ENCODE data around the gene KSR1.
"Not testable (repeated sequence)": the region's sequence is repeated elsewhere in the genome, so short reads cannot be mapped to it uniquely, and the experiment has no call there.

The KSR1 gene

DNA sequence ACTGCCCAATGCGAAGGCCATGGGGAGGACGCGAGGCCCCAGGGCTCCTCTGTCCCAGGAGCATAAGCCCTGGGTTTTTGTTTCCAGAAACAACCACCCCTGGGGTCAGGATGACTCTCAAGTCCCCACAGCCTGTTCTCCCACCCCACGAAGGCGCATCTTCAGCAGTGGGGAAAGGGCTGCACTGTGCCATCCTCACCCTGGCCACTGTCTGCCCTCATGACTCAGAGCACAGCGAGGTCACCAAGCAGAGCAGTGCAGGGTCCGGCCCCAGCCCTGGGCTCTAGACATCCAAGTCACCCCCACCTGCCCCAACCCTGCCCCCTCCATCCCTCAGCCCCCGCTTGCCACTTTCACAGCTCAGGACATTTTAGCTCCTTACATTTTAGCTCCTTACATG is 22.7 kb upstream of the KSR1 start:
- Mint-ChIP-seq H3K27ac (no peak overlapping the region), H3K36me3 (ENCODE audit: low read depth) (no peaks in the 10 kb centered on the region), H3K4me3 (no peak overlapping the region), H3K9me3 (no peaks in the 10 kb centered on the region), H3K27me3 (ENCODE audit: low read depth) (peaks cover 2% of the 10 kb centered on the region), H3K4me1 (ENCODE audit: low read depth) (no peaks in the 10 kb centered on the region)
- no peak for DNase-seq (ENCODE audit: low spot score)

DNA sequence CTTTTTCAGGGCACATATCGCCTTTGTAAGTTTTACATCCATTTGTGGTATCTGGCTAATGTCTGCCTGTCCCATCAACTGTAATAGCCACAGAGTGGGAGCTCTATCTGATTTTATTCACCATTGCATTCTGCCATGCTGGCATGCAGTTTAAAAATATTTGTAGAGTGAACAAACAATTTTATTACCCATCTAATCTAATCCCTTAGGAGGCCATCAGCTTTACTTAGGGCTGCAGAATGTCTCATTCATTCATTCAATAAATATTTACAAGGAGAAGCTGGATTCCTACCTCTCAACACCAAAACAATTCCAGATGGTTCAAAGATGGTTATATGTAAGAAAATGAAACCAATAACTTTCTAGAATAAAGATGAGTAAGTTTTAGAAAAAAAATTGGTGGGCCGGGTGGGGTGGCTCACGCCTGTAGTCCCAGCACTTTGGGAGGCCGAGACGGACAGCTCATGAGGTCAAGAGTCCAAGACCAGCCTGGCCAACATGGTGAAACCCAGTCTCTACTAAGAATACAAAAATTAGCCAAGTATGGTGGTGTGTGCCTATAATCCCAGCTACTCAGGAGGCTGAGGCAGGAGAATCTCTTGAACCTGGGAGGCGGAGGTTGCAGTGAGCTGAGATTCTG is 20.7 kb upstream of the KSR1 start:
- H3K27ac Mint-ChIP-seq; H3K36me3 Mint-ChIP-seq (ENCODE audit: low read depth); H3K4me3 Mint-ChIP-seq; H3K4me1 Mint-ChIP-seq (ENCODE audit: low read depth); DNase-seq (ENCODE audit: low spot score); H3K9me3 Mint-ChIP-seq; H3K27me3 Mint-ChIP-seq (ENCODE audit: low read depth): not testable (repeated sequence)

DNA sequence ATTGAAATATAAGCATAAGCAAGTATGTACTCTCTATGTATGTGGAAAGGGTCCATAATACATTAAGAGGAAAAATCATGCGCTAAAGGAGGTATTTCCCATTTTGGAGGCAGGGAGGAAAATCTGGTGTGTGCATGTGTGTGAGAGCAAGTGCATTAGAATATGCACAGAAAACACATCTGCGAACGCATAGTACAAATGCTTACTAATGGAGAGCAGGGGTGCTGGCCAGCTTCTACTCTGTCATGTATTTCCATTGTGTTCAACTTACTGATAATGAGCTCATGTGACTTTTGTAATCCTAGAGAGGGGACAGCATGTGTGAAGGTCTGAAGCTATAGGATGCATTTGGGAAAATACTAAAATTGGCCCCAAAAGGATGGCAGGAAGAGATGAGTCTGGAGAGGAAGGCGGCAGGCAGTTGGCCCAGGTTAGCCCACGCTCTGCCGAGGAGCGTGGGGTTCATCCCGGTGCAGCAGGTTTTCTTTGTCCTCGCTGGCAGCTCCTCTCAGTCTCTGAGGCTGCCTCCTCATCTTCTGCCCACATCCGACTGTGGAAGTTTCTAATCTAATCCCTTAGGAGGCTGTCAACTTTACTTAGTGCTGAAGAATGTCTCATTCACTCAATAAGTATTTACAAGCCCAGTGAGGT is 17.8 kb upstream of the KSR1 start:
- Mint-ChIP-seq H3K36me3 (ENCODE audit: low read depth) (no peaks in the 10 kb centered on the region), H3K27ac (no peak overlapping the region), H3K4me1 (ENCODE audit: low read depth) (peaks cover 1% of the 10 kb centered on the region), H3K9me3 (no peaks in the 10 kb centered on the region), H3K27me3 (ENCODE audit: low read depth) (peaks cover 2% of the 10 kb centered on the region), H3K4me3 (no peak overlapping the region)
- DNase-seq (ENCODE audit: low spot score): no peak

DNA sequence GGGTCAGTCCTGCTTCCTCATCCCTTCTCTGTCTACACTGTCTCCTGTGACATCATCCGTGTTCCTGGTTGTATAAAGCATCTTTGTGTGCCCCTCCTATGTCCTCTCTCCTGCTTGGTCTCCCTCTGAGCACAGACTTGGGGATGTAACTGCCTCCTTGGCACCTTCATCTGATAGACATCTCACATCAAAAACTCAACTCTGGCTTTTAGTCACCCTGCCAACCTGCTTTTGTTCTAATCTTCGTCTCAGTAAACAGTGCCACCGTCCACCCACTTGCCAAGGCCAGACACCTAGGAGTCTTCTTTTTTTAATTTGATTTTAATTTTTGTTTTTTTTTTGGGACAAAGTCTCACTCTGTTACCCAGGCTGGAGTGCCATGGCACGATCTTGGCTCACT is 16.9 kb upstream of the KSR1 start:
- peaks cover 2% of the 10 kb centered on the region for H3K27me3 Mint-ChIP-seq (ENCODE audit: low read depth)

DNA sequence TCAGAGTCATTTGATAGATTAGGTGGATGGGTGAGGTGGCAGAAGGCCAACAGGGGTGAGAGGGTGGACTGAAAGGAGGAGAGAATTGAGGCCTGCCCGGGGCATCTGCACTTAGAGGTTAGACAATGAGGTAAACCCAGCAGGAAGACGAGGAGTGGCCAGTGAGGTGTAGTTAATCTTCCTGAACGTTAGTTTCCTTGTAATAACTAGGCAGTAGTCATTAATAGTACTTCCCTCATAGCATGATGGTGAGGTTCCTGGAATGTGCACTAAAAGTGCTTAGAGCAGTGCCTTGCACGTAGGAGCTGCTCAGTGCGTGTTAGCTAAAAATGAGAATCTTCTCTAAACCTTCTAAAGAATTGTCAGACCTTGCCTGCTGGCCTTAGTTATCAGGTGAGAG is 13.5 kb upstream of the KSR1 start:
- no peak for DNase-seq (ENCODE audit: low spot score)
- no peaks in the 10 kb centered on the region for H3K9me3 Mint-ChIP-seq
- no peak overlapping the region for H3K27ac Mint-ChIP-seq
- H3K4me3 Mint-ChIP-seq: no peak overlapping the region
- H3K36me3 Mint-ChIP-seq (ENCODE audit: low read depth): no peaks in the 10 kb centered on the region
- H3K4me1 Mint-ChIP-seq (ENCODE audit: low read depth): peaks cover 1% of the 10 kb centered on the region
- H3K27me3 Mint-ChIP-seq (ENCODE audit: low read depth): peaks cover 16% of the 10 kb centered on the region

More for the DNA sequence above, 16.9 kb upstream of the KSR1 start:
- H3K4me3 Mint-ChIP-seq: no peak overlapping the region
- no peaks in the 10 kb centered on the region for H3K36me3 Mint-ChIP-seq (ENCODE audit: low read depth)
- H3K9me3 Mint-ChIP-seq: no peaks in the 10 kb centered on the region
- DNase-seq (ENCODE audit: low spot score): no peak
- peaks cover 1% of the 10 kb centered on the region for H3K4me1 Mint-ChIP-seq (ENCODE audit: low read depth)
- H3K27ac Mint-ChIP-seq: no peak overlapping the region

DNA sequence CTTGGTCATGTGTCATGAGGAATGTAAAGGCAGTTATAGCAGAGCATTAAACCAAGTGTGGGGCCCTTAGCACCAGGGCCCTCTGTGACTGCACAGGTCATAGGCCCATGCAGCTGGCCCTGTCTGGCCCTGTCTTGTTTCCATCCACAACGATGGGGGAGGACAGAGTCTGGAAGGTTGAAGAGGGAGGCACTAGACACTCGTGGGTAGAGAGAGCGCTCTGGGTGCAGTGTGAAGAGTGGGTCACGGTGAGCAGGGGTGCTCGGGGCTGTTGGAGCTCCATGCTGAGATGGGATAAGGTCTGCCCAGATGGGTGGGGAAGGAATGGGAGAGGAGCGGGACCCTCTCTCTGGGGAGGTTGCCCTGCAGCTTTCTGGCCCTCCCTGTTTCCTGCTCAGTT is 12.8 kb upstream of the KSR1 start:
- Mint-ChIP-seq H3K27me3 (ENCODE audit: low read depth) (peaks cover 14% of the 10 kb centered on the region), H3K9me3 (no peaks in the 10 kb centered on the region), H3K27ac (no peak overlapping the region), H3K4me1 (ENCODE audit: low read depth) (peaks cover 1% of the 10 kb centered on the region), H3K4me3 (no peak overlapping the region), H3K36me3 (ENCODE audit: low read depth) (no peaks in the 10 kb centered on the region)
- DNase-seq (ENCODE audit: low spot score): no peak

DNA sequence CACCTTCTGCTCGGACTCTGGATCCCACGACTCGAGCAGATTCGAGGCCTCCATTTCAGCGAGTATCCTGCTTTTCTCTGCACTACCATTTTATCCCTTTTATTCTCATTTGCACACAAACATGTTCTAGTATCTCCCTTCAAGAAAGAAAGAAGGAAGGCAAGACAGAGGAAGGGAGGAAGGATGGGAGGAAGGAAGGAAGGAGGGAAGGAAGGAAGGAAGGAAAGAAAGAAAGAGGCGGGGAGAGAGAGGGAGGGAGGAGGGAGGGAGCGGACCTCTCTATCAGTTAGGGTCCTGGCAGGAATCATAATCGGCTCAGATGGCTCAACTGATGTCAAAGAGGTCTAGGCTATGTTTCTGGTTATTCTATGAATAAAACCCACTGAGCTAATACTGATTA is 10.3 kb upstream of the KSR1 start:
- Mint-ChIP-seq H3K4me1 (ENCODE audit: low read depth) (no peaks in the 10 kb centered on the region), H3K27ac (no peak overlapping the region), H3K9me3 (no peaks in the 10 kb centered on the region), H3K36me3 (ENCODE audit: low read depth) (no peaks in the 10 kb centered on the region), H3K27me3 (ENCODE audit: low read depth) (peaks cover 16% of the 10 kb centered on the region), H3K4me3 (no peak overlapping the region)
- no peak for DNase-seq (ENCODE audit: low spot score)

DNA sequence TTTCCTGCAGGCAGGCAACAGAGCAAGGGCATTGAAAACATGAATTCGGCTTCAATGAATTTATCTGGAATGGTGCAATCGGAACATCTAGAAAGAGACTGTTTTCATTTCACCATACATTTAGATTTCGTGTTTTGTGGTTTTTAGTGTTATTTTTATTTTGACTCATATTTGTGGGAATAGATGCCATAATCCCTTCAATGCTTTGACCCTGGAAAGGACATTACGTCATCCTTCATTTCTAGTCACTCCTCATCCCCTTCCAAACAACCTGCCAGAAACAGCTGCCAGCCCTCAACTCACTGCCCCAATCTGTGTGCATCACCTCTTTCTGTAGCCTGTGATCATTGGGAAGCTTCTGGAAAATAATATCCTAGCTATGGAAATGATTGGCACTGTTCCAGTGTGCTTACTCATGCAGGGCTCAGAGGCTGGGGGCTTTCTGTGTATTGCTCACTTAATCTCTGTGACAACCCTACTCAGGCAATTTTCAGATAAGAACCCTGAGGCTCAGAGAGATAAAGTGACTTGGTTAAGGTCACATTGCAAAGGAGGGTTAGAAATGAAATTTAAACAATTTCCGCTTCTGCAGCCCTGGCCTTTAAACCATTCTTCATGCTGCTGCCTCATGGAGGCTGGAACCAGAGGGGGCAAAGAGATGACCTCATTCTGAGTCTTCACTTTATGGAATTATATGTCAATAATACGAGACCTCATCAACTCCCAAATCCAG is 9.5 kb upstream of the KSR1 start:
- Mint-ChIP-seq H3K4me3 (no peak overlapping the region), H3K4me1 (ENCODE audit: low read depth) (no peaks in the 10 kb centered on the region), H3K36me3 (ENCODE audit: low read depth) (no peaks in the 10 kb centered on the region), H3K9me3 (no peaks in the 10 kb centered on the region), H3K27me3 (ENCODE audit: low read depth) (peaks cover 16% of the 10 kb centered on the region), H3K27ac (no peak overlapping the region)
- DNase-seq (ENCODE audit: low spot score): no peak

DNA sequence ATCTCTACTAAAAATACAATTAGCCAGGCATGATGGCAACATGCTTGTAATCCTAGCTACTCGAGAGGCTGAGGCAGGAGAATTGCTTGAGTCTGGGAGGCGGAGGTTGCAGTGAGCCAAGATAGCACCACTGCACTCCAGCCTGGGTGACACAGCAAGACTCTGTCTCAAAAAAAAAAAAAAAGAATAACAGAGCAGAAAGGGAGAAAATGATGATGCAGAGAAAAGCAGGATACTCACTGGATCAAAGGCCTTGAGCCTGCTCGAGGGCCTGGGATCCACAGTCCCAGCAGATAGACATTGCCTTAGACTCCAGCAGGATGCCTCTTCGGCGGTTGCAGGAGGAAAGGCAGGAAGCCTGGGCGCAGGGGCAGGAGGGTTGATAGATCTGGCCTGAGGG is 7.7 kb upstream of the KSR1 start:
- not testable (repeated sequence) for DNase-seq (ENCODE audit: low spot score); H3K4me3 Mint-ChIP-seq; H3K27ac Mint-ChIP-seq; H3K36me3 Mint-ChIP-seq (ENCODE audit: low read depth); H3K4me1 Mint-ChIP-seq (ENCODE audit: low read depth); H3K9me3 Mint-ChIP-seq
- peaks cover 16% of the 10 kb centered on the region for H3K27me3 Mint-ChIP-seq (ENCODE audit: low read depth)

DNA sequence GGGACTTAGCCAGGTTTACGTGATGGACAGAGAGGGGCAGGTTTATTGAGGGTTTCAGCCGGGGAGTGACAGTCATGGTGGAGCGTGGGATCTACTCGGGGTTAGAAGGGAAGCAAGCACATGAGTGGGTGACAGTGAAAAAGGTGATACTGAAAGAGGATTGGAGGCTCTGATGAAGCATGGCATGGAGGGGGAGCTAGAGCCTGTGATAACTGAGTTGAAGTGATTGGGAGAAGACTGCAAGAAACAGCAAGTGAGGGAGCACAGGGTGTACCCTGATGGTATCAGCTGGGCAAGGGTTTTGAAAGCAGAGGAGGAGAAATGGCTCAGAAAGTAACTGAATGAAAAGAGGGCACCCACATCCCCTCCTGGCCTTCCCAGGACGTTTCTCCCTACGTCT is 6.7 kb upstream of the KSR1 start:
- Mint-ChIP-seq H3K9me3 (no peaks in the 10 kb centered on the region), H3K36me3 (ENCODE audit: low read depth) (no peaks in the 10 kb centered on the region), H3K27me3 (ENCODE audit: low read depth) (peaks cover 16% of the 10 kb centered on the region), H3K4me3 (no peak overlapping the region), H3K4me1 (ENCODE audit: low read depth) (no peaks in the 10 kb centered on the region), H3K27ac (no peak overlapping the region)
- DNase-seq (ENCODE audit: low spot score): no peak

DNA sequence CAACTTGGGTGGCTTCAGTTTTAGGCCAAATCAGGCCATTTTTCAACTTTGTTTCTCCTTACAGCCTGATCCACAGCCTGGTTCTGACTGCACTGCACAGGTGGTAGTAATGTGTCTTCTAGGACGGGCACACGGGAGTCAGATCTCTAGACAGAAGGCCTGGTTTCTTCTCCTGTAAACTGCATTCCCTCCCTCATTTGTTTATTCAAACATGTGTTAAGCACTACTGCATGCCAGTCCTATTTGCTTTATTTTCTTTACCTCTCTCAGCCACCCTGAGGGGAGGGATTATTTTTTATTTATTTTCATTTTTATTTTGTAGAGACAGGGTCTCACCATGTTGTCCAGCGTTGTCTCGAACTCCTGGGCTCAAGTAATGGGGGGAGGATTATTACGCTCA is 6.3 kb upstream of the KSR1 start:
- peaks cover 16% of the 10 kb centered on the region for H3K27me3 Mint-ChIP-seq (ENCODE audit: low read depth)
- no peak overlapping the region for H3K27ac Mint-ChIP-seq
- H3K4me1 Mint-ChIP-seq (ENCODE audit: low read depth): peaks cover 1% of the 10 kb centered on the region
- no peak overlapping the region for H3K4me3 Mint-ChIP-seq
- no peaks in the 10 kb centered on the region for H3K36me3 Mint-ChIP-seq (ENCODE audit: low read depth)
- DNase-seq (ENCODE audit: low spot score): no peak
- no peaks in the 10 kb centered on the region for H3K9me3 Mint-ChIP-seq

DNA sequence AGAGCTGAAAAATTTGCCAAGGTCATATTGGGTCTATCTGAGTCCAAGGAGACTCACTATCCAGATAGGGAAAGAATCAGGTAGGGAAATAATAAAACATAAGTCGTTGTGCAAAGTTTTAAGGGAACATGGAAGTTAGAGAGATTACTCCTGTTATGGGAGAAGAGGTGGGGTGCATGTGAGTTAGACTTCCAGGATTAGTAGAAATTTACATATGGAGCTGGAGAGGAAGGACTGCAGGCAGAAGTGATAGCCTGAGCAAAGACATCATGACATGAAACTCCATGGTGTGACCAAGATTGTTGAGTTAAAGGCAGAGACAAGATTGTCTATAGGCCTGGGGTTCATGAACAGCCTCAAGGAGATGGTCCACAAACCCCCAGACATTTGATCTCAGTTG is 5.8 kb upstream of the KSR1 start:
- no peak overlapping the region for H3K27ac Mint-ChIP-seq
- H3K4me3 Mint-ChIP-seq: no peak overlapping the region
- no peaks in the 10 kb centered on the region for H3K36me3 Mint-ChIP-seq (ENCODE audit: low read depth)
- no peak for DNase-seq (ENCODE audit: low spot score)
- H3K4me1 Mint-ChIP-seq (ENCODE audit: low read depth): peaks cover 3% of the 10 kb centered on the region
- peaks cover 15% of the 10 kb centered on the region for H3K27me3 Mint-ChIP-seq (ENCODE audit: low read depth)
- no peaks in the 10 kb centered on the region for H3K9me3 Mint-ChIP-seq

DNA sequence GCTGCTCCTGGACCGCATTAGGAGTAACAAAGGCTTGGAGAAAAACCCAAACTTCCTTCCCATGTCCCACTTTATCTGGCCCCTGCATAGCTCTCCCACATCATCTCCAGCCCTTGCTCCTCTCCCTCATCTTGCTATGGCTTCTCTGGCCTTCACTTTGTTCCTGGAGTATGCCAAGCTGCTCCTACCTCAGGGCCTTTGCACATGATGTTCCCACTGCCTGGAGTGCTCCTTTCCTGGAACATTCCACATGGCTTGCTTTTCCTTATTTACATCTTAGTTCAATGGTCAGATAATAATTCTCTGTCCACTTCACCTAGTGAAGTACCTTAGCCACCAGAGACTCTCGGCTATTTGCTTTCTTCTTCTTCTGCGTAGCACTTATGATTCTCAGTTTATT is 4.3 kb upstream of the KSR1 start:
- Mint-ChIP-seq H3K27ac (no peak overlapping the region), H3K9me3 (no peaks in the 10 kb centered on the region), H3K4me3 (no peak overlapping the region), H3K27me3 (ENCODE audit: low read depth) (peaks cover 2% of the 10 kb centered on the region), H3K4me1 (ENCODE audit: low read depth) (peaks cover 7% of the 10 kb centered on the region), H3K36me3 (ENCODE audit: low read depth) (no peaks in the 10 kb centered on the region)
- no peak for DNase-seq (ENCODE audit: low spot score)

DNA sequence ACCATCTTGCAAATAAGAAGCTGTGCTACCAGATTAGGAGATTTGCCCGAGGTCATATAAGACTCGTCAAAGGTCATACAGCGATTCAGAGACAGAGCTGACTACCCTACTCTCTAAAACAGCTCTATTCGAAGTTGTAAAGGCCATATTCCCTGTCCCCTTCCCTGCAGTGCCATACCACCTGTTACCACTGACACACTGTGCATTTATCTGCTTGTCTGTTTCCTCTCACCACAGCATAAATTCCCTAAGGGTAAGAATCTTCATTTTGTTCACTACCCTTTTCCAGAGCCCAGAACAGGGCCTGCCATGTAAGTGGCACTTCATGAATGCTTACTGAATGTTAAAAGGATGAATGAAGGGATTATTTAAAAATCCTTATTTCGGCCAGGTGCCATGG is 3.4 kb upstream of the KSR1 start:
- H3K9me3 Mint-ChIP-seq: no peaks in the 10 kb centered on the region
- H3K27ac Mint-ChIP-seq: no peak overlapping the region
- no peak for DNase-seq (ENCODE audit: low spot score)
- peaks cover 2% of the 10 kb centered on the region for H3K27me3 Mint-ChIP-seq (ENCODE audit: low read depth)
- peaks cover 13% of the 10 kb centered on the region for H3K4me1 Mint-ChIP-seq (ENCODE audit: low read depth)
- no peaks in the 10 kb centered on the region for H3K36me3 Mint-ChIP-seq (ENCODE audit: low read depth)
- H3K4me3 Mint-ChIP-seq: no peak overlapping the region

Measured in T-helper 2 cell treated with Interferon-gamma antibody and Interleukin-4, amounts not matched to agents 5 μg/mL and 100 μg/mL, for 36 hours (primary cell).